ENCODE data around the gene SNX6.
"Not testable (repeated sequence)": the region's sequence is repeated elsewhere in the genome, so short reads cannot be mapped to it uniquely, and the experiment has no call there.

The SNX6 gene

DNA sequence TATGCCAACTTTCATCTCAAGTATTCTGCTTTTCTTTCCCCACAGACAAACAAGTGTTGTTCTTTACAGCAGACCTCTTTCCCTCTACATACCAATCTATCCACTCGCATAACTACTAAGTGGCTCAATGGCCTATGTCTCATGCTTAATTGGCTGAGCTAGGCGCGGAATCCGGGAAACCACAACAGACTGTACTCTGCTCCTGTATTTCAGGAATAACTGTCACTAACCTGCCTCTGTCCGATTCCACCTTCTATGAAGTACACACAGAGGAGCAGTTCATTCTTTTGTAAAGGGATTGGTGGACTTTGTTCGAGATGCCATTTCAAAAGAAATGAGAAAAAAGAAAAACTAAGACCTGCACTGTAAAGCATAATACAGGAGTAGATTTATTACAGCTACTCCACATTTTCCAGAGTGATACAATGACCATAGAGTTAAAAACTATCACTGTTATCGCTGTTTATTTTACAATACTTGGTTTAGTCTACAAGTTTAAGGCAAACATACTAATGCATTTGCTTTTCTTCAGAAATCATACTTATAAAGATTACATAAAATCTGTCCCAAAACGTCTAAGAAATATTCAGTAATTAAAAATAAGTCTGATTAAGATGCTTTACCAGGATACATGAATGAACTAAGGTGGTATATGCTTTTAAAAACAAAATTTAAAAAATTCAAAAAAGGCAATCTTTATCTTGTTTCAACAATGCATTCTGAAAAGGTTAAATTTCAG lies 67.7 kb downstream of the SNX6 start:
- DNase-seq = not testable (repeated sequence)

DNA sequence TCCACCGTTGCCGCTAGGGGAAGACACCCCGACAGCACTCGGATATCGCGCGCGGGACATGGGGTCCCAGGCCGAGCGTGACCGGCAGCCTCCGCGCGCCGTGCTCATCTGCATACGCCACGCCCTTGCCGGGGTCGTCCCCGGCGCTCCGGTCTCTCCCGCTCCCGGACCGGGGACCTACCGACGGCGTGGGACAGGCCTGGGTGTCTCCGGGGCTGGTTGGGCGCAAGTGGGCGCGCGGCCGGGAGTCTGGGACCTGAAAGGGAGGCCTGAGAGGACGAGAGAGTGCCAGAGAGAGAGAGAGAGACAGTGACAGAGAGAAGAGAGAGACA lies 73.5 kb downstream of the SNX6 start:
- not testable (repeated sequence) for DNase-seq

DNA sequence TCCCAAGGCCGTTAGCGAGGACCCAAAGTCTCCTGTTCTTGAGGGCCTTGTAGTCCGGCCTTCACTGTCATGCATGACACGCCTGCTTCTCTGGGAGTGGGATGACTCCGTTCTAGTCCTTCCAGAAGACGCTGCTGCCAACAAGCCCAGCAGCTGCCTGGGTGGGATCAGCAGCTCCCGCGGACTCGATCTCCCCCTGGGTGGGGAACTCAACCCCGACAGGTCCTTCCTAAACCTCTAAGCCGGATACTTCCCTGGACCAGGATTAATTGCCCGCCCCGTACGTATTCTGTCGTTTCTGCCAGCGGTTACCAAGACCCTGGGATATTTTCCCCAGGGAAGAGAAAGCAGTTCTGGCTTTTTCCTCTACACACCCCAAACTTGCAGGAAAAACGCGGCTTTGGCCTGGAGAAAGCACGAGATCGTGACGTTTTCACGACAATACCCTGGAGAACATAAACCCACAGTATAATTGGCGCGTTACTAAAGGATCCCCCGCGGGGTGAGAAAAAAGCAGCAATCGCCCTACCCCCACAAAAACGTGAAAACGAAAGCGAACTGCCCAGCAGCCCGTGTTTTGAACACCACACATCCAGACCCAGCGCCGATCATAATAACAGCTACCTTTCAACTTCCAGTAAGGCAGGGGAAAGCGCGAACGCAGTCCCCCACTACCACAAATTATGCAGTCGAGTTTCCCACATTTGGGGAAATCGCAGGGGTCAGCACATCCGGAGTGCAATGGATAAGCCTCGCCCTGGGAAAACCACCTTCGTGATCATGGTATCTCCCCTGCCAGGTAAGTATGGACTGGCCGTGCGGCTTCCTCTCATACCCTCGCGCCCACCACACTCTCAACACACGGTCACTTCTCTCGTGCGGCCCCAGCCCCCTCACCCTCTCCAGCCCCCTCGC lies 74.1 kb downstream of the SNX6 start:
- DNase-seq = not testable (repeated sequence)

DNA sequence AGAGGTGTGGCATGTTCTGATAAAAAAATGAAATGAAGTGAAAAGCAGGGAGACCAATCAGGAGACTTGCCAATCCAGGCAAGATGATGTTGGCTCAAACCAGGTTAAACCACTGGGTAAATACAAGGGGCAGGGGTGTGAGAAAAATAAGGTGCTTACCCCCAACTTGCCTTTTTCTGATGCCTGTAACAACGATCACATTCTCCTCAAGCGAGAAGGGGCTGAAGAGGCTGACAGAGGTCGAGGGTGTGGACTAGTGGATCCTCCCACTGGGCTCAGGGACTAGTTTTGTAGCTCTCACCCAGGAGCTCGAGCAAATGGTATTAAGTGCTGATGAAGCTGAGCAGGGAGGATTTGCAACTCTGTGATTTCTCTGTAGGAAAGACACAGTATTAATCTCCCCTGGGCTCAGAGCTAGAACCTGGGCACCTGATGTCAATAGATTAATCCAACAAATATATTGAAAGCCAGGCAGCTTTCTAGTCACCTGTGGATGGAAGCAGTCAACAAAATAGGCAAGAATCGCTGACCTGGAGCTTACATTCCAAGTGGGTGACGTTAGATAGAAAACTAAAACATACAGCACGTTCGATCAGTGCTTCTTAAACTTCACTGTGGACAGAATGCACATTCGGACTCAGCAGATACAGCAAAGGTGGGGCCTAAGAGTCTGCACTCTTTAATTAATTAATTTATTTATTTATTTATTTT lies 75.3 kb downstream of the SNX6 start:
- no peak for DNase-seq

DNA sequence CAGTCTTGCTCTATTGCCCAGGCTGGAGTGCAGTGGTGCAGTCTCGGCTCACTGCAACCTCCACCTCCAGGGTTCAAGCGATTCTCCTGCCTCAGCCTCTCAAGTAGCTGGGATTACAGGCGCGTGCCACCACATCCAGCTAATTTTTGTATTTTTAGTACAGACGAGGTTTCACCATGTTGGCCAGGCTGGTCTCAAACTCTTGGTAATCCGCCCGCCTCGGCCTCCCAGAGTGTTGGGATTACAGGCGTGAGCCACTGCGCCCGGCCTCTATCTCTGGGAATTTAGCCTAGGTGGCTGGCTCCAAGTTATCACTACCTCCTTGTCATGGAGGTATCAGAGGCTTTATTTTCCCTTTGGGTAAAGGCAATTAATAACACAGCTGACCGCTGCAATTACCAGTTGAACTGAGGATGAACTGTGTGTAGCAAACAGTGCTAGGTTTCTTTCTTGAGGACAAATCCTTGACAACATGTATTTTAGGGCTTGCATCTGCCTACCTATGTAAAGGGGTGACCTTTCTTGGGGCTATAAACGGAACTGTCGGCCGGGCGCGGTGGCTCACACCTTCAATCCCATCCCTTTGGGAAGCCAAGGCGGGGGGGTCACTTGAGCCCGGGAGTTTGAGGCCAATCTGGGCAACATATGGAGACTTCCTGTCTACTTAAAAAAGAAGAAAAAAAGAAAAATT lies 80.5 kb downstream of the SNX6 start:
- DNase-seq = not testable (repeated sequence)

DNA sequence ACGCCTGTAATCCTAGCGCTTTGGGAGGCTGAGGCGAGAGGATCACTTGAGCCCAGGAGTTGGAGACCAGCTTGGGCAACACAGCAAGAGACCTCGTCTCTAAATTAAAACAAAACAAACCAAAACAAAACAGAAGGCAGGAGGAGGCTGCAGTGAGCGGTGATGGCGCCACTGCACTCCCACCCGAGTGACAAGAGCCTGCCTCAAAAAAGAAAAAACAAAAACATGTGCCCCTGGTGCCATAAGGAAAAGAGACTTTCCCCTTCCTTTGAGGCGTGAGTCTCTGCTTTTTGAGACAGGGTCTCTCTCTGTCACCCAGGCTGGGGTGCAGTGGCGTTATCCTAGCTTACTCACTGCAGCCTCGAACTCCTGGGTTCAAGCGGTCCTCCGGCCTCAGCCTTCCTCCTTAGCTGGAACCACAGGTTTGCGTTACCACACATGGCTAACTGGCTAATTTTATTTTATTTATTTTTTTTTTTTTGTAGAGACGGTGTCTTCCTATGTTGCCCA lies 81.4 kb downstream of the SNX6 start:
- DNase-seq = no peak

DNA sequence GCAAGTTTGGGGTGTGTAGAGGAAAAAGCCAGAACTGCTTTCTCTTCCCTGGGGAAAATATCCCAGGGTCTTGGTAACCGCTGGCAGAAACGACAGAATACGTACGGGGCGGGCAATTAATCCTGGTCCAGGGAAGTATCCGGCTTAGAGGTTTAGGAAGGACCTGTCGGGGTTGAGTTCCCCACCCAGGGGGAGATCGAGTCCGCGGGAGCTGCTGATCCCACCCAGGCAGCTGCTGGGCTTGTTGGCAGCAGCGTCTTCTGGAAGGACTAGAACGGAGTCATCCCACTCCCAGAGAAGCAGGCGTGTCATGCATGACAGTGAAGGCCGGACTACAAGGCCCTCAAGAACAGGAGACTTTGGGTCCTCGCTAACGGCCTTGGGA lies 82.8 kb downstream of the SNX6 start:
- not testable (repeated sequence) for DNase-seq

DNA sequence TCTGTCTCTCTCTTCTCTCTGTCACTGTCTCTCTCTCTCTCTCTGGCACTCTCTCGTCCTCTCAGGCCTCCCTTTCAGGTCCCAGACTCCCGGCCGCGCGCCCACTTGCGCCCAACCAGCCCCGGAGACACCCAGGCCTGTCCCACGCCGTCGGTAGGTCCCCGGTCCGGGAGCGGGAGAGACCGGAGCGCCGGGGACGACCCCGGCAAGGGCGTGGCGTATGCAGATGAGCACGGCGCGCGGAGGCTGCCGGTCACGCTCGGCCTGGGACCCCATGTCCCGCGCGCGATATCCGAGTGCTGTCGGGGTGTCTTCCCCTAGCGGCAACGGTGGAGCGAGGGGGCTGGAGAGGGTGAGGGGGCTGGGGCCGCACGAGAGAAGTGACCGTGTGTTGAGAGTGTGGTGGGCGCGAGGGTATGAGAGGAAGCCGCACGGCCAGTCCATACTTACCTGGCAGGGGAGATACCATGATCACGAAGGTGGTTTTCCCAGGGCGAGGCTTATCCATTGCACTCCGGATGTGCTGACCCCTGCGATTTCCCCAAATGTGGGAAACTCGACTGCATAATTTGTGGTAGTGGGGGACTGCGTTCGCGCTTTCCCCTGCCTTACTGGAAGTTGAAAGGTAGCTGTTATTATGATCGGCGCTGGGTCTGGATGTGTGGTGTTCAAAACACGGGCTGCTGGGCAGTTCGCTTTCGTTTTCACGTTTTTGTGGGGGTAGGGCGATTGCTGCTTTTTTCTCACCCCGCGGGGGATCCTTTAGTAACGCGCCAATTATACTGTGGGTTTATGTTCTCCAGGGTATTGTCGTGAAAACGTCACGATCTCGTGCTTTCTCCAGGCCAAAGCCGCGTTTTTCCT lies 83.4 kb downstream of the SNX6 start:
- DNase-seq = not testable (repeated sequence)

DNA sequence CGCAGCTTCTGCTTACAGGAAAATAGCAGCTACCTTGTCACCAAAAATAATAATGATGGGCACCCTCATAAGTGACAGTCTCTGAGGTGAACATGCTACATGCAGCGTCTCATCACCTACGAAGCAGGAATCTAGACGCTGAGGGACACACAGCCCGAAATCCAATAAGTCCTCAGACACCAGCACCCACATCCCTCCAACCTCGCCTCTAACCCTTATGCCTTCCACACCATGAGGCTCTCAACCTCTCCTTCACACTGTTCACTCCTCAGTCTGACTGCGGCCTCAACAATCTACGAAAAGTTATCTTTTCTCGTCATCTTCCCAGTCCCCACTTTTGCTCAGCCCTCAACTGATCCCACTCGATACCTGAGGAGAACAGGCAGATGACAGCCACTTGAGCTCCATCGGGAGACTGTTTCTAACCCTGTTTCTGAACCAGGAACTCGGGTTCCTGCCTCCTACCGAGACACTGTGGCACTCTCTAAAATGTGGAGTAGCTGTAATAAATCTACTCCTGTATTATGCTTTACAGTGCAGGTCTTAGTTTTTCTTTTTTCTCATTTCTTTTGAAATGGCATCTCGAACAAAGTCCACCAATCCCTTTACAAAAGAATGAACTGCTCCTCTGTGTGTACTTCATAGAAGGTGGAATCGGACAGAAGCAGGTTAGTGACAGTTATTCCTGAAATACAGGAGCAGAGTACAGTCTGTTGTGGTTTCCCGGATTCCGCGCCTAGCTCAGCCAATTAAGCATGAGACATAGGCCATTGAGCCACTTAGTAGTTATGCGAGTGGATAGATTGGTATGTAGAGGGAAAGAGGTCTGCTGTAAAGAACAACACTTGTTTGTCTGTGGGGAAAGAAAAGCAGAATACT lies 89.5 kb downstream of the SNX6 start:
- DNase-seq = not testable (repeated sequence)

DNA sequence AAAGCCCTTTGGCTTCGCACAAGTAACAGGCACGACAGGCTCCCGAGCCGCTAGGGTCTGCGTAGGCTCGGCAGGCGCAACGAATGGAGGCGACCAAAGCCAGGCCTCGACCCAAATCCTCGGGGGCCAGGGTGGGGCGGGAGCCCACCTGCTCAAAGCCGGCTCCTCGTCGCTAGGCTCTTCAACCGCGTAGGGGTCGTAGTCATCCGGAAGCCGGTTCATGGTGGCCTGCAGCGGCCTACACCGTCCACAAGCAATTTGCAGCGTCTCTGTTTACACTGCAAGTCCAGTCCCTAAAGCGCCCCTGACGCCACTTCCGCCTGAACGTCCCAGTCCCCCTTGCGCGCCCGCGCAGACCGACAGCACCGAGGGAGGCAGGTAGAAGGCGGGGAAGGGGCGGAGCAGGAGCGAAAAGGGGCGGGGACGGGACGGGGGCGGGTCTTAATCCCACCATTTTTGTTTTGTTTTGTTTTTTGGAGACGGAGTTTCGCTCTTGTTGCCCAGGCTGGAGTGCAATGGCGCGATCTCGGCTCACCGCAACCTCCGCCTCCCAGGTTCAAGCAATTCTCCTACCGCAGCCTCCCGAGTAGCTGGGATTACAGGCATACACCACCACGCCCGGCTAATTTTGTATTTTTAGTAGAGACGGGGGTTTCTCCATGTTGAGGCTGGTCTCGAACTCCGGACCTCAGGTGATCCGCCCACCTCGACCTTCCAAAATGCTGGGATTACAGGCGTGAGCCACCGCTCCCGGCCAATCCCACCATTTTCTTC lies 90.4 kb downstream of the SNX6 start, which contains the start of gene EAPP:
EAPP (minus strand) TSS at position 295 of the 774 bp plus-strand sequence; CDS start at position 222, 73 bp downstream.
- DNase-seq = no peak

DNA sequence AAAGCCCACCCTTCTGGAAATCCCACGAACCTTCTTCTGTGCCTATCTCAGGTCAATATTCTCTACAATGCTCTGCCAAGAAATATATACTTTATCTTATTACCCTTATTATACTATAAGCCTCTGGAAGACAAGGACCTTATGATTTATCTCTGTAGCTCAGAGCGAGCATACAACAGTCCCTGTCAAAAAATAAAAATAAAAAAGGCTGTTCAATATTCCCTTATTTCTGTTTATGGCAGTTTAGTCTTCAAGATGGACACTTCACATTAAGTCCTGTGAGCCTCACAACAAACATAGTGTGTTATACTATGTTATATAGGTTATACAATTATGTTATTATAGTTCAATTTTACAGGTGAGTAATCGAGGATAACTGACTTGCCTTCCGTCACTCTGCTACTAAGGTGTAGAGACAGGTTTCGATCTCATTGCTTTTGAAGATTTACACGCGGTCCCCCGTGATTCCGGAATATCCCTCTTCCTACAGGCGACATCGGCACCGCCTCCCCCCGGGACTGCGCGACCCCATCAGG lies 91.0 kb downstream of the SNX6 start:
- DNase-seq = no peak

DNA sequence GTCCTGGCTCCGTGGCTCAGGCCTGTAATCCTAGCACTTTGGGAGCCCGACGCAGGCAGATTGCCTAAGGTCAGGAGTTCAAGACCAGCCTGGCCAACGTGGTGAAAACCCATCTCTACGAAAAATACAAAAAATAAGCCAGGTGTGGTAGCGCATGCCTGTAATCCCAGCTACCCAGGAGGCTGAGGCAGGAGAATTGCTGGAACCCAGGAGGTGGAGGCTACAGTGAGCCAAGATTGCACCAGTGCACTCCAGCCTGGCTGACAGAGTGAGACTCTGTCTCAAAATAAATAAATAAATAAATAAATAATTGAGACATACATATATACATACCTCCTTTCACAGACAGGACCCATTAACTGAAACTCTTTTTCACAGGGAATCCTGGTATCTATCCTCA lies 91.9 kb downstream of the SNX6 start:
- DNase-seq = not testable (repeated sequence)

DNA sequence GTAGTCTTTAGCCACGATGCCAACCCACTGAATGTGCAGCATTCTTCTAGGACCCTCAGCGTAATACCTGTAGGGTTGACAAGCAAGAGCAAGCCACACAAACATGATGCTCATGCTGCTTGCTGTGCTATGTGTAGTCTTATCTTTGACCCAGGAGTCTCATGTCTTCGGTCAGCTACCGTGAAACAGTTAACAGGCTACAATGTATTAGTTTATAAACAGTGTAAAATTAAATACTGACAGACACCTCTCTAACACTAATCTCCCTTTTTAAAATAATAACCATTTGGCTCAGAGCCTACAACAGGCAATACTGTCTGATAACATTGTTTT lies 92.3 kb downstream of the SNX6 start:
- no peak for DNase-seq

DNA sequence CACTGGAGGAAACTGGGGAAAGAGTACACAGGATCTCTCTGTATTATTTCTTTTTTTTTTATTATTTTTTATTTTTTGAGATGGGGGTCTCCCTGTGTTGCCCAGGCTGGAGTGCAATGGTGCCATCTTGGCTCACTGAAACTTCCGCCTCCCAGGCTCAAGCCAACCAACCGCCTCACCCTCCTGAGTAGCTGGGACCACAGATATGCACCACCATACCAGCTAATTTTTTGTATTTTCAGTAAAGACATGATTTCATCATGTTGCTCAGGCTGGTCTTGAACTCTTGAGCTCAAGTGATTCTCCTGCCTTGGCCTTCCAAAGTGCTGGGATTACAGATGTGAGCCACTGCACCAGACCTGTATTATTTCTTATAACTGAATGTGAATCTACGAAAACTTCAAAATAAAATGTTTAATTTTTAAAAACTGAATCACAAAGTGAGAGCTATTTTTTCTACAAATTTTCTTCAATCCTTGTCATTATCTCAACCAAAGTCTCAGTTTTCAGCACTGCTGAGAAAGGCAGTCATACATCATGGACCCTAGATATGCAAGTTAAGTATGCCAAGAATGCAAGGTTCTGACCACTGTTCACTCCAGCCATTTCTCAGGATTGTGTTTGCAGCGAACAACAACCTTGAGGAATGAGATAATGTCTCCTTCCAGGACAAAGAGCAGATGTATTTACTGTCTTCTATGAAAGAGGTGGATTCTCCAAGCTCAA lies 92.8 kb downstream of the SNX6 start:
- no peak for DNase-seq

DNA sequence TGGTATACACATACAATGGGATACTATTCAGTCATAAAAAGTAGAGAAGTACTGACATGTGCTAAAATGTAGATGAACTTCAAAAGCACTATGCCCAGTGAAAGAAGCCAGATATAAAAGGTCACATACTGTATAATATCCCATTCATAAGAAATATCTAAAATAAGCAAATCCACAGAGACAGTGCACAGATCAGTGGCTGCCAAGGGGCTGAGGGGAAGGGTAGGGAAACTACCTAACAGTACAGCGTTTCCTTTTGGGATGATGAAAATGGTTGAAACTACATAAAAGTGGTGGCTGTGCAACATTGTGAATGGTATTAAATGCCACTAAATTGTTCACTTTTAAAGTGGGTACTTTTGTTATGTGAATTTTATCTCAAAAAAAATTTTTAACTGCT lies 102.4 kb downstream of the SNX6 start:
- no peak for DNase-seq

DNA sequence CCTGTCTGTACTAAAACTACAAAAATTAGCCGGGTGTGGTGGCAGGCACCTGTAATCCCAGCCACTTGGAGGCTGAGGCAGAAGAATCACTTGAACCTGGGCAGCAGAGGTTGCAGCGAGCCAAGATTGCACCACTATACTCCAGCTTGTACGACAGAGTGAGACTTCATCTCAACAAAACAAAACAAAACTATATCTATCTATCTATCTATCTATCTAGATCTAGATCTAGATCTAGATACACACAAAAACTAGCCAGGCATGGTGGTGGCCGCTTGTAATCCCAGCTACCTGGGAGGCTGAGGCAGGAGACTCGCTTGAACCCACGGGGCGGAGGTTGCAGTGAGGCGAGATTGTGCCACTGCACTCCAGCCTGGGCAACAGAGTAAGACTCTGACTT lies 105.7 kb downstream of the SNX6 start:
- not testable (repeated sequence) for DNase-seq

DNA sequence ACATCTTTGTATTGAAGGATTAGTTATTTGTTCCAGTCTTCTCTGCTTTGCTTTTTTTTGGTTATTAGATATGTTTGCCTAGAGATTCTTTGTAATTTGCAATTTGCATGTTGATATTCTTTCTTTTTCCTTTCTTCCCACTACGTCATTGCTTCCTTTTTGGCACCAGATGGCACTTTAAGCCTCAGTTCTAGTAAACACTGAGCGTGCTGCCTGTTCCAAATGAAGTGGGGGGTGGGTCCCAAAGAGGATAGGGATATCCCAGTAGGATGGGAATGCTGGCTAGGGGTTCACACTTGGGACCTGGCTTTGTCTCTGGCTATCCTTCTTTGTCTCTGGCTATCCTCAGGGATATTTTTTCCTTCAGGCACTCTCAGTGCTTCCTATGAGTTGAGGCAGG lies 107.5 kb downstream of the SNX6 start:
- DNase-seq = no peak

DNA sequence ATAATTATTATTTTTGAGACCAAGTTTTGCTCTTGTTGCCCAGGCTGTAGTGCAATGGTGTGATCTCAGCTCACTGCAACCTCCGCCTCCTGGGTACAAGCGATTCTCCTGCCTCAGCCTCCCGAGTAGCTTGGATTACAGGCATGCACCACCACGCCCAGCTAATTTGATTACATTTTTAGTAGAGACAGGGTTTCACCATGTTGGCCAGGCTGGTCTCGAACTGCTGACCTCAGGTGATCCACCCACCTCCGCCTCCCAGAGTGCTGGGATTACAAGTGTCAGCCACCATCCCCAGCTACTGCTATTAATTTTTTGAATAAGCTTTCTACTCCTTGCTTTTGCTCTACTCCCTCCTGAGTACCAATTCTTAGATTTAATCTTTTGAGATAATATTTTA lies 108.9 kb downstream of the SNX6 start:
- DNase-seq = not testable (repeated sequence)

All from SW 1271 (cell line).